ENCODE data around the gene NEK9. TPM values are rescaled to one million over a fixed set of nuclear protein-coding genes. Genes with fewer than 3 reads are reported as not detected.

Gene NEK9
- 30.6 and 33.8 TPM in 2 replicates for total RNA-seq

DNA sequence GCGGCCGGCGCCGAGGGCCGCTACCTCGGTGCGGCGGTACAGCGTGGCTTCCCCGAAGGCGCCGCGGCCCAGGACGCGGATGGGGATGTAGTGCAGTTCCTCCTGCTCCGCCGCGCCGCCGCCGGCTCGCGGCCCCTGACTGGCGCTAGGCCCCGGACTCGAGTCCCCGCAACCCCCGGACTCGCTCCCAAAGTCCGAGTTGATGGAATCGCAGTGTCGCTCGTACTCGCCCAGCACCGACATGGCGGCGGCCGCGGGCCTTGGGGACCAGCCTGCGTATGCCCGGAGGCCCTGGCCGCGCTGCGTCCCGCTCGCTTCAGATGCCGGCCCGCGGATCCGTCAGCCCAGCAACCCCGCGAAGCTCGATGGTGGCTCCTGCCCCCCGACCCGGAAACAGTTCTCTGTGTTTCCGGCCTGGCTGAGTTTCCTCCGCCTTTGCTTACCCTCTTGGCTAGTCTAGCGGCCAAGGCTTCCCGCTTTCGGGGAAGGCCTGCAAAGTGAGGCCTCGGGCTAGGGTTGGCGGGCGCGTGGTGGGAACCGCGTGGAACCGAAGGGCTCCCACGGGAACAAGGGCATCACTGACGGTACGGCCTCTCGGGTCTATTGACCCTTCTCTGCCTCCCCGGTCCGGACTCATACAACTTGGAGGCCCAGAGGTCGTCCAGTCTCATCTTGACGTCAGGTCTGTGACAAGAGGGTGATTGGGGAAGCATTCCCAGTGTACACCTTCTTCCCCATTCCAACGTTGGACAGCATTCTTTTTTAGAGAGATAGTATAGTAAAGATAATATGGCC is at the start of gene NEK9:
NEK9 (minus strand) TSS at position 370 of the 795 bp plus-strand sequence; CDS start at position 243, 127 bp downstream.

DNA sequence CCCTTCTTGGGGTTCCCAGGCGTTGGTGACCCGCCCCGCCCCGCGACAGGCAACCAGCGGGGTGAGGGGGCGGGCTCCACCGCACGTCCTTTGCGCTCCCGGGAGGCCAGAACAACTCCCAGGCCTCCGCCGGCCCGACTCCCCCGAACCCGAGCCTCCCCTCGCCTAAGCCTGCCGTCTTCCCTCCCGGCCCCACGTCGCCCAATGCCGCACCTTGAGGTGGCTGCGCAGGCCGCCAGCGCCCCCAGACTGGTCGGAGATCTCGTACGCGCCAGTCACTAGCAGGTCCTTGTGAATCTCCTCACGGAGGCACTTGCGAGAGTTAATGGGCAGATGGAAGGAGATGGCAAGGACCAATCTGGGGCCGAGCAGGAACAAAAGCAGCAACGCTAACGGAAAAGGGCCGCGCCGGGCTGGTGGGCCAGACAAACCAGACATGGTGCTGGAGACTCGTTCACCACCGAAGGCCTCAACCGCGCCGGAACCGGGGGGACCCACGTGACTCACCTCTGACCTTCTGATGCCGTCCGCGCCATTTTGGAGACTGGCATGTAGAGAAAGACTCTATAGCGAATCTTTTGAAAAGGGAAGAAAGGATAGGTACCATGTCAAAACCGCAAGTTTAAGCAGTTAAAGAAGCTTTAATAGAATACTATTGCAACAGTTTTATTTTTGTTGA is 49.4 kb upstream of the NEK9 start, which contains the start of gene TMED10:
TMED10 (minus strand) TSS at position 471 of the 679 bp plus-strand sequence; CDS start at position 438, 33 bp downstream.

DNA sequence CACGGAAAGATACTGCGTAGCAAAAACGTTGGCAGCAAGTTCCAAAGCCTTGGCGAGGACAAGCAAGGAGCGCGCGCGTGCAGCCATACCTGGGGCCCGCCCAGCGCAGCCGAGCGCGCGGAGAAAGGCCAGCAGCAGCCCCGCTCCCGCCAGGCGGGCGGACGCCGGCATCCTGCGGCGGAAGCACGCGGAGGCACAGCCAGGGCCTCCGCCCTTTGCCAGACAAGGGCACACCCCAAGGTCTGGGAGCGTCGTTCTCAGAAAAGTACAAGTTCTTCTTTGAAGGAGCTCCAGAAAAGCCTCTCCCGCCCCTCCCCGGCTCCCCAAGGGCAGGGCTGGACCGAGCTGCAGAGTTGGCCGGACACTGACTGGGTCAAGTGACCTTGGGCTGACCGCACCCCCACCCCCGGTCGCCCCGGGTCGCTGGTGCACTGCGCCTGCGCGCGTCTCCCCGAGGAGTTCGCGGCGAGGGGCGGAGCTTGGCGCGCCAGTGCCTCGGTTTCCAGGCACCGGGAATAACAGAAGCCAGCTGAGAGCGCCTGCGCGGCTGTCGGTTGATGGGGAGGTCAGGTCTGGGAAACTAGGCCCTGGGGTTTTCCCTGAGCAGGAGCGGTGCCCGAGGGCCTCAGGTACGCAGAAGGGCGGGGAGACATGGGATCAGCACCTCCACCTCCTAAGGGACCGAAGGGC is 57.6 kb downstream of the NEK9 start, which contains the start of gene ZC2HC1C:
ZC2HC1C (plus strand) TSS at position 521 of the 690 bp plus-strand sequence. CDS start 933 bp downstream, outside the sequence.

DNA sequence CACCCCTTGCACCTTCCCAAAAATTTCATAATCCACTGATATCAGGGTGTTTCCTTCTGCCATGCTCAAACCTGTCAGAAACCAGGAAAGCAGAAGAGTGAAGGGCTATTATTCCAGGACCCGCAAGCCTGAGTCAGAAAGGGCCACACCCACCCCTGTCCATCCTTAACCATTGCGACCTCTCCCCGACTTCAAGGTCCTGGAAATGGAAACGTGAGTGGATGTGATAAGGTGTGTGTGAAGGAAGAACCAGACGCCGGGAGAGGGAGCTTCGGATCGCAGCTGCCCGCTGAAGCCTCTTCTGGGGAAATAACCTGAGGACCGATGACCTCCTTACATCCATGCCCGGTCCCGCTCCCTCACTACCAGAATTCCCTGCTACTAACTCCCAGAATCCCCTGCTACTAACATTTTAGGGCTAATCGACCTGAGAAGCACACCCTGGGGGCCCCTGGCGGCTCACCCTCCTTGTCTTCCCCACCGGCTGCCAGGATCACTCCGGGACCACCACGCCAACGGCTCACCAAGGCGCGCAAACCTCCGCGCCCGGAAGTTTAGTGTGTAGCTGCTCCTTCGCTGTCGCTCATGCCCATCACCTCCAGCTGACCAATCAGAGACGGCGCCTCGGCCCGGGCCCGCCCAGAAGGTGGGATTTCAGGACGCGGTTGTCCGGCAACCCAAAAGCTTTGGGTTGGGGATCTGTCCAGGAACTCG is 63.2 kb downstream of the NEK9 start, which contains the start of gene ACYP1:
ACYP1 (minus strand) TSS at position 534 of the 714 bp plus-strand sequence; CDS start at position 63, 471 bp downstream.

DNA sequence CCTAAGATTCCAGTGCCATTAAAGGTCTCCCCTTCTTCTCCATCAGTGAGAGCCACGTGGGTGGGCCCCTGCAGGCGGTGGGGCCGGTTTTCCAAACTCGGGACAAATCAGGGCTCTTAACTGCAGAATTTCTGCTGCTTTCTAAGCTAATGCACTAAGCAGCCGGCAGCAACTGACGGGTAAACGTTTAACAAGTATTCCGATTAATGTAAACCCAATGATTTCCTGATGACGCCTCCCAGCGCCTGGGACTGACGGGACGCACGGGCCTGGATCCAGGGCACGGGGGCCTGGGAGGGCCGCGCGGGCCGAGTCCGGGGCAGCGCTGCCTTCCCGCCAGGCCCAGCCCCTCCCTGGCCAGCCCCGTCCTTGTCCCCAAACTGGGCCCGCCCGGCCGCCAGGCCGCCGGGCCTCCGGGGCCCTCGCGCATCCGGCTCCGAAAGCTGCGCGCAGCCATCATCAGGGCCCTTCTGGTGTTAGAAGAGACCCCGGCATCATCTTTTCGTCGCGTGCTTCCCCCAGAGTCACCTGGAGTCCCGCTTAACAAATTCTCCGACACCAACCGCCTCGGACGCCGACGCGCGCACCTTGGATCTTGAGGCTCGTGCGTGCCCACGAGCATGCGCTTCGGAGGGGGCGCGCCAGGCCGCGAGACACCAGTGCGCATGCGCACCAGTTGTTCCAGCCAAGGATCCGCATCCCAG is 75.8 kb downstream of the NEK9 start, which contains the start of gene MLH3:
MLH3 (minus strand) TSS at position 616 of the 704 bp plus-strand sequence. CDS start 1,812 bp downstream, outside the sequence.

Small RNA genes lying within 50 kb of the gene (small RNA-seq; reads per million reads assigned to genes)
- gene HIF1AP1 (ENCODE audit: low replicate concordance) = 0.20 reads per million

Other genes starting within 250 kb of the NEK9 start
- gene DLST, start 245.1 kb downstream of the NEK9 start, total RNA-seq = 88.0 and 99.2 TPM in 2 replicates
- 1.4 and 2.2 TPM in 2 replicates for gene RPS6KL1, start 203.8 kb downstream of the NEK9 start, total RNA-seq
- 0.22 and 2.4 TPM in 2 replicates for gene PGF, start 171.5 kb downstream of the NEK9 start, total RNA-seq
- gene EIF2B2, start 124.1 kb downstream of the NEK9 start, total RNA-seq = 47.5 and 60.7 TPM in 2 replicates
- 17.5 and 27.2 TPM in 2 replicates for gene MLH3, start 75.6 kb downstream of the NEK9 start, total RNA-seq
- gene ACYP1, start 63.0 kb downstream of the NEK9 start, total RNA-seq = 1.3 and 8.9 TPM in 2 replicates
- gene ZC2HC1C, start 57.4 kb downstream of the NEK9 start, total RNA-seq = 0.22 and 2.3 TPM in 2 replicates
- 263 and 440 TPM in 2 replicates for gene TMED10, start 49.6 kb upstream of the NEK9 start, total RNA-seq
- gene FOS, start 151.8 kb upstream of the NEK9 start, total RNA-seq = 18.9 and 25.4 TPM in 2 replicates

Data from placental pericyte (primary cell).